Loucy (cell line): ENCODE measurements around the gene RUNX1.

Experiments used
- EZH2phosphoT487 ChIP-seq: fragments of 200-600 bp; IDR thresholded peaks from 2 replicates; pipeline ENCODE4 v1.6.1; 2018; ENCODE audit warnings: antibody characterized with exemption, mild to moderate bottlenecking, moderate library complexity, borderline replicate concordance
- TF ChIP-seq, protein P1 (sequence below): fragments of 200-600 bp; sonication (generic); conservative IDR thresholded peaks from 2 replicates; pipeline ENCODE4 v1.5.1; 2014; ENCODE audit warnings: mild to moderate bottlenecking, antibody characterized with exemption, low read length

- TF ChIP-seq, protein P1, sequence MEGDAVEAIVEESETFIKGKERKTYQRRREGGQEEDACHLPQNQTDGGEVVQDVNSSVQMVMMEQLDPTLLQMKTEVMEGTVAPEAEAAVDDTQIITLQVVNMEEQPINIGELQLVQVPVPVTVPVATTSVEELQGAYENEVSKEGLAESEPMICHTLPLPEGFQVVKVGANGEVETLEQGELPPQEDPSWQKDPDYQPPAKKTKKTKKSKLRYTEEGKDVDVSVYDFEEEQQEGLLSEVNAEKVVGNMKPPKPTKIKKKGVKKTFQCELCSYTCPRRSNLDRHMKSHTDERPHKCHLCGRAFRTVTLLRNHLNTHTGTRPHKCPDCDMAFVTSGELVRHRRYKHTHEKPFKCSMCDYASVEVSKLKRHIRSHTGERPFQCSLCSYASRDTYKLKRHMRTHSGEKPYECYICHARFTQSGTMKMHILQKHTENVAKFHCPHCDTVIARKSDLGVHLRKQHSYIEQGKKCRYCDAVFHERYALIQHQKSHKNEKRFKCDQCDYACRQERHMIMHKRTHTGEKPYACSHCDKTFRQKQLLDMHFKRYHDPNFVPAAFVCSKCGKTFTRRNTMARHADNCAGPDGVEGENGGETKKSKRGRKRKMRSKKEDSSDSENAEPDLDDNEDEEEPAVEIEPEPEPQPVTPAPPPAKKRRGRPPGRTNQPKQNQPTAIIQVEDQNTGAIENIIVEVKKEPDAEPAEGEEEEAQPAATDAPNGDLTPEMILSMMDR = no peak
- no peak for TF ChIP-seq EZH2phosphoT487
Measured at GRCh38 chr21:34811368-34811767, 237.7 kb downstream of the RUNX1 start.
